ENCODE measurements around the gene LRRFIP1.
A peak's percentile ranks its signal among the peaks of the same experiment; 100 is the strongest.
"Not testable (repeated sequence)": the region's sequence is repeated elsewhere in the genome, so short reads cannot be mapped to it uniquely, and the experiment has no call there.

Gene LRRFIP1

DNA sequence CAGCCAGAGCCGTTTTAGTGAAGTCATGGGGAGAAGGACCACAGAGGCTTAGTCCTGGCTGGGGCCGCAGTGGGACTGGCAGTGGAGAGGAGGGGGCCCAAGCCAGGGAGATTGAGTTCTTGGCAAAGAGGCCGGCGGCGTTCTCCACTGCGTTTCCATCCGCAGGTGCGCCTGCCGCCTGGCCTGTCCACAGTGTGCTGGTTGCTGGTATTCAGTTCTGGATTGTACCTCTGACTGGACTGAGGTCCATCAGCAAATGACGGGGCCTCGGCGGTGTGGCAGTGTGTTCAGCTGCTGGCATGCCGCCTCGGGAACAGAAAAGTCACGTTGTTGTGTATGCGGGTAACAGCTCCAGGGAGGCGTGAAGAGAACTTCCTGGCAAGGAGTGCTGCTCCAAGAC, 36.8 kb downstream of the LRRFIP1 start:
- no peak for DNase-seq (ENCODE audit: low spot score)

- no peak for DNase-seq (ENCODE audit: low spot score)
Measured at GRCh38 chr2:237665713-237666143, 38.3 kb downstream of the LRRFIP1 start.

- no peak for DNase-seq (ENCODE audit: low spot score)
Measured at GRCh38 chr2:237666606-237667005, 39.2 kb downstream of the LRRFIP1 start.

DNA sequence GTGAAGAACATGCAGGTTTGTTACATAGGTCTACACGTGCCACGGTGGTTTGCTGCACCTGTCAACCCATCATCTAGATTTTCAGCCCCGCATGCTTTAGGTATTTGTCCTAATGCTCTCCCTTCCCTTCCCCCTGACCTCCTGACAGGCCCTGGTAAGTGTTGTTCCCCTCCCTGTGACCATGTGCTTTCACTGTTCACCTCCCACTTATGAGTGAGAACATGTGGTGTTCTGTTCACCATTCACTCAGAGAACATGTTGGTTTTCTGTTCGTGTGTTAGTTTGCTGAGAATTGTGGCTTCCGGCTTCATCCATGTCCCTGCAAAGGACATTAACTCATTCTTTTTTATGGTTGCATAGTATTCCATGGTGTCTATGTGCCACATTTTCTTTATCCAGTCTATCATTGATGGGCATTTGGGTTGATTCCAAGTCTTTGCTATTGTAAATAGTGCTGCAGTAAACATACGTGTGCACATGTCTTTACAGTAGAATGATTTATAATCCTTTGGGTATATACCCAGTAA, 39.7 kb downstream of the LRRFIP1 start:
- not testable (repeated sequence) for DNase-seq (ENCODE audit: low spot score)

DNA sequence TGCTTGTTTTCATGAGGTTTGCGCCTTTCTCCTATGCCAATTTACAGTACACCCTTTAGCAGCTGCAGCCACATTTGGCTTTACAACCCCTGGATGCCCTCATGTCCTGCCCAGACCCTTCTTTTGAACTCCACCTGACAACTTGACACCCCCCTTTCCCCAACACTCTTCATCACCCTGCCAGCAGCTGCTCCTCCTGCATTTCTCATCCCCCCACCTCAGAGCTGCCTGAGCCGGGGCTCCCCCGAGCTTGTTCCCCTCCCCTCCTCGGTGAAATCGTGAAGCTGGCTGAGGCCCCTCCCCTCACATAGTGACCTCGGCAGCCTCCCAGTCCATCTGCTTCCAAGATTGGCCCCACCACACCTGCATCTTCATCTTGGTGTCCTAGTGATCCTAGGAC, 40.5 kb downstream of the LRRFIP1 start:
- DNase-seq (ENCODE audit: low spot score) = no peak

DNA sequence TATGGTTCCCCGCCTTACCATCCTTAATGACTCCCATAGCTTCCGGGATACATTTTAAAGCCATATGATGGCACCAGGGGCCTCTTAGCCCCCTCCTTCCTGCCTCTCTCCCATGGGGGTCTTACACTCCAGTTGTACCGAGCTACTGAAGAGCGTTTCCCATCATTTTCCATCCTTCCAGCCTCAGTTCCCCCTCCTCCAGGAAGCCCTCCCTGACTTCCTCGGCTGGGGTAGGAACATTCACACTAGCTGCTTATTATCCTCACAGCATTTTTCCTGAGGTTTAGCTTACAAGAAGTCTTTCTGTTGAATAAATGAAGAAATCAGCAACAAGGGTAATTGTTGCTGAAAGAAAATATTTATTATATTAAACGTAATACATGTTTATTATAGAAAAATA, 41.1 kb downstream of the LRRFIP1 start:
- no peak for DNase-seq (ENCODE audit: low spot score)

- DNase-seq (ENCODE audit: low spot score) = no peak
Measured at GRCh38 chr2:237669283-237669627, 41.9 kb downstream of the LRRFIP1 start.

DNA sequence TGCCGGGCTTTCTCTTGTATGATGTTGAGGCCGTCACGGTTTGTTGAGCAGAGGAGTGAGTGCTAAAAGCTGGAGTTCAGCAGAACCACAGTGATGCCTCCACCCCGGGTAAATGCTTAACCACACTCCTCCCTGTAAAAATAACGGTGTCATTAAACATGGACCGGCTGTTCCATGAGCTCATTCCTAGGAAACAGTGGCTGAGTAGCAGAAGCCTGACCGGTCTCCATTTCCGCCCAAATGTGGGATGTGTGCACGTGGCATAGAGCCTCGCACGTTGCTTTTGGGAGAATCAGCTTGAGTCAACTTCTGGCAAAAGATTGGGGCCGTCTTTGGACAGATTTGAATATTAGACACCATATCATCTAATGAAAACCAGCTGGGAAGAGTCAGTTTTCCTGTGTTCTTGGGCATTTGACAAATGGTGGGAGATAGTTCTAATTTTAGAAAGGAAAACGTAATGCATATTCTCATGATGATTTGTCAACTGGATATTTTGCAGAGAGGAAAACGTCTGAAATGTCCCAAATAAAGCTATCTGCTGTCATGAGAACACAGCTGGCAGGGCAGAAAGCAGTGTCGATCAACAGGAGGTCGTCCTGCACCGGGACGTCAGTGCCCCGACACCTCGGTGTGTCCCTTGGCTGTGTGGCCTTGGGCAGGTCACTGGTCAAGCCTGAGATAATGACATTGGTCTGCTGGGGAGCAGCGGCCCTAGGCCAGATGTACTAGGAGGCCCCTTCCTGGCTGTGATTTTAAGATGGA, 42.4 kb downstream of the LRRFIP1 start:
- peak; percentile 54 for DNase-seq (ENCODE audit: low spot score)

DNA sequence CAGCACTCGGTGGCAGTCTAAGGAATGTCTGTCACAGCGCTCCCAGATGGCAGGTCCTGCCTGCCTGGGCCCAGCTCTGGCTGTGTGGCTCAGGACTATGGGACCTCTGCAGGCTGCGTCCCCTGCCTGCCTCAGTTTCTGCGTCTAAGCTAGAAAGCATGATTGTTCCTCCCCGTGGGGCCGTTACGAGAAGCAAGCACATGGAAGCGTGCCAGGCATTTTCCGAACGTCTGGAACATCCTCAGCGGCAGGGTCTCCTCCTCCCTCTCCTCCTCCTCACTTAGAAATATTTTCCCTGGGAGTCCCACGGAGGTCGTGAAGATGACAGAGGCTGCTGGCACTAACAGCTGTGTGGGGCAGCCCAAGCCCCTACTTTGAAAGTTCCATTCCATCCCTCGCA, 43.3 kb downstream of the LRRFIP1 start:
- no peak for DNase-seq (ENCODE audit: low spot score)

DNA sequence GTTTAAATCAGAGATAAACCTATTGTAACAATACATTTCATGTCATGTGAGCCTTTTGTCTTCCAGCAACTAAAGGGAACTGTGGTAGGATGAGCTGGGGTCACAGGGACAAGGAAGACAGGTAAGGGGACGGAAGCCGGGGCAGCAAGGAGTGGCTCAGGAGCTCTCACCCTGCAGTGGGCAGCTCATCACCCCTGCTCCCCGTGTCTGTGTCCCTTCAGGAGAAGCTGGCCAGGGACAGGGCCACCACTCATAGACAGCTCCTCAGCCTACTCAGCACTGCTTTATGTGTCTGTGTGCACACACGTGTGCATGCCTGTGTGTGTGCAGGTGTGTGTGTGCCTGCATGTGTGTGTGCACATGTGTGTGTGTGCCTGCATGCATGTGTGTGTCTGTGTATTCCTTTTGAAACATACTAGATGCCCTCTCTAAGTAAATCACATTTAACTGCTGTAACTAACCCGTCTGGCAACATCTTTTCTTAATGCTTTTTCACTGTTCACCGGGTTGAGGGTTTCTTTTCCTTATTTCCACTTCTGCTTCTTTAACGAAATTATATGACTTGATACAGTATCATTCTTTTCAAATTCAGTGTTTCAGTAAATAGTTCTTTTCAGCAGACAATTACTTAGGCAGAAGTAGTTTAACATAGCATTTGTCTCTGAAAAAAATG, 44.2 kb downstream of the LRRFIP1 start:
- DNase-seq (ENCODE audit: low spot score) = no peak

- DNase-seq (ENCODE audit: low spot score) = no peak
Measured at GRCh38 chr2:237672731-237673129, 45.3 kb downstream of the LRRFIP1 start.

- peak; percentile 78 for DNase-seq (ENCODE audit: low spot score)
Measured at GRCh38 chr2:237673130-237674001, 46.0 kb downstream of the LRRFIP1 start.

- peak; percentile 72 for DNase-seq (ENCODE audit: low spot score)
Measured at GRCh38 chr2:237674731-237675276, 47.4 kb downstream of the LRRFIP1 start.

DNA sequence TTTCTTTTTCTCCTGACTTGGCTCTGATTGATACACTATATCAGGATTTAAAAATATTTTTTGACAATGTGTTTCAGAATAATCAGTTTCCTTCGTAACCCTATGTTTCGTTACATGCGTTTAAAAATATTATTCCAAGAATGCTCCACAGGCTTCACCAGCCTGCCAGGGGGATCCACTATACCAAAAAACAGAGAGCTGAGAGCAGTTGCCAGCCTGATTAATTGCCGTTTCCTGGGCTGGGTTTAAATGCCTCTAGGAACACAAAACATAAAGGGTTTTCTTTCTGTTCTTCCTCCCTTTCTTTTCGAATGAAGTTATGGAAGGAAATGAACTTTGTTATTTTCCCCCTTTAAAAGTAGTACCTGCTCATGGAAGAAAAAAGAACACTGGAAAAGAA, 47.9 kb downstream of the LRRFIP1 start:
- DNase-seq (ENCODE audit: low spot score) = no peak

DNA sequence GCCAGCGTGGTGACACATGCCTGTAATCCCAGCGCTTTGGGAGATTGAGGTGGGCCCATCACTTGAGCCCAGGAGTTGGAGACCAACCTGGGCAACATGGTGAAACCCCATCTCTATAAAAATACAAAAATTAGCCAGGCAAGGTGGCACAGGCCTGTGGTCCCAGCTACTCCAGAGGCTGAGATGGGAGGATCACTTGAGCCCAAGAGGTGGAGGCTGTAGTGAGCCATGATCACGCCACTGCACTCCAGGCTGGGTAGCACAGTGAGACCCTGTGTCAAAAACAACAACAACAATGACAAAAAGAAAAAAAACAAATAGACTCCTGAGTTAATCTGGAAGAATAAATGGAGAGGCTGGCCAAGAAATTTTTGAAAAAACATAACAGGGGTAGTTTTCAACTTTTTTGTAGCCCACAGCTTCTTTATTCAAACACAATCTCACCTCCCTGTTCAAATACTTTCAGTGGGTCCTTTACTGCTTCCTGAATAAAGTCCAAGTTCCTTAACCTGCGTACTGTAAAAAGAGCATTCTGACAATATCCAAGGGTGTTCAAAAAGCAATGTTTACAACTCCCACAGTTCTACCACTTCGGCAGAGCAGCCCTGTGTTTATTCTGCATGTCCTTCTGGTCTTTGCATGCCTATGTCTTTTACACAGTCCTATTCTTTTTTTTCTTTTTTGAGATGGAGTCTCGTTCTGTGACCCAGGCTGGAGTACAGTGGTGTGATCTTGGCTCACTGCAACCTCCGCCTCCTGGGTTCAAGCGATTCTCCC, 53.5 kb downstream of the LRRFIP1 start:
- DNase-seq (ENCODE audit: low spot score) = no peak

- DNase-seq (ENCODE audit: low spot score) = no peak
Measured at GRCh38 chr2:237682151-237682550, 54.8 kb downstream of the LRRFIP1 start.

- DNase-seq (ENCODE audit: low spot score) = peak; percentile 48
Measured at GRCh38 chr2:237682856-237683670, 55.7 kb downstream of the LRRFIP1 start.

GRCh38 chr2:237685408-237685807, 58.0 kb downstream of the LRRFIP1 start:
- peak; percentile 34 for DNase-seq (ENCODE audit: low spot score)

GRCh38 chr2:237686659-237687136, 59.3 kb downstream of the LRRFIP1 start:
- DNase-seq (ENCODE audit: low spot score) = peak; percentile 38

DNA sequence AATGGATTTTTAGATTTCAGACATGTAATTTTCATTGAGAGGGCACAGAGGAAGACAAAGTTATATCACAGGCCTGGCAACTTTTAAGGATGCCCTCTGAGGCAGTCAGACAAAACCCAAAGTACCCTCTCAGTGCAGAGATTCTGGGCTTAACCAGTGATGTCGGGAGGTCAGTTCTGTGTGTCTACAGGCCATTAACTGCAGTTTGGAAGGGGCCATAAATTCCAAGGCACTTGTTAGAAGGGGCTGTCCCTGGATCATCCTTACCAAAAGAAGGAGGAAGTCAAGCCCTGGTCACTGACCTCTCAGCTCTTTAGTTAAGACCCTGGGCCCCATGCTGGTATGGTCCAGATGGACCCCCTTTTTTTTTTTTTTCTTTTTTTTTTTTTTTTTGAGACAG, 60.7 kb downstream of the LRRFIP1 start:
- no peak for DNase-seq (ENCODE audit: low spot score)

Measured in SW480 (cell line).